ENCODE data around the gene CAPS.

DNA sequence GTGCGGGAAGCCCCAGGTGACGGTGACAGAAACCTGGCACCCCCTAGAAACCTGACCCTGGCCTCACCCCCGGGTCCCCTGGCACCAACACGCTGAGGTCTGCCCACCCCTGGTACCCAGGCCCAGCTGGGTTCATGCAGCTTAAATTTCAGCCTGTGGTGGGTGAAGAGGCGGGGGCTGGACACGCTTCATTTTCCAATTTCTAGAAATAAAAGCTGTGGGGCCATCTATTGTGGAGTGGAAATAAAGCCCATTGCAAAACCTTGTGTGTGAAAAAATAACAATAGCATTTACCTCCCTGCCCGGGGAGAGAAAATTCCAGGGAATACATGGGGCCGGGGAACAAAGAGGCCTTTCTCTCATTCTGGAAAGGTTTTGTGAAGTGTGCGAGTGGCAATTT is 36.2 kb upstream of the CAPS start:
- TF ChIP-seq, protein P1, sequence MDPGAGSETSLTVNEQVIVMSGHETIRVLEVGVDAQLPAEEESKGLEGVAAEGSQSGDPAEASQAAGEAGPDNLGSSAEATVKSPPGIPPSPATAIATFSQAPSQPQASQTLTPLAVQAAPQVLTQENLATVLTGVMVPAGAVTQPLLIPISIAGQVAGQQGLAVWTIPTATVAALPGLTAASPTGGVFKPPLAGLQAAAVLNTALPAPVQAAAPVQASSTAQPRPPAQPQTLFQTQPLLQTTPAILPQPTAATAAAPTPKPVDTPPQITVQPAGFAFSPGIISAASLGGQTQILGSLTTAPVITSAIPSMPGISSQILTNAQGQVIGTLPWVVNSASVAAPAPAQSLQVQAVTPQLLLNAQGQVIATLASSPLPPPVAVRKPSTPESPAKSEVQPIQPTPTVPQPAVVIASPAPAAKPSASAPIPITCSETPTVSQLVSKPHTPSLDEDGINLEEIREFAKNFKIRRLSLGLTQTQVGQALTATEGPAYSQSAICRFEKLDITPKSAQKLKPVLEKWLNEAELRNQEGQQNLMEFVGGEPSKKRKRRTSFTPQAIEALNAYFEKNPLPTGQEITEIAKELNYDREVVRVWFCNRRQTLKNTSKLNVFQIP (CRISPR knock-in tag; IDR thresholded peaks at IDR 0.05; ENCODE audit: borderline replicate concordance, low read depth): no peak
- TF ChIP-seq SNAI2 (CRISPR knock-in tag; IDR thresholded peaks at IDR 0.05) (no peak), ZC3H10 (CRISPR knock-in tag; IDR thresholded peaks at IDR 0.05) (no peak), GLIS3 (CRISPR knock-in tag; IDR thresholded peaks at IDR 0.05) (no peak), ESRRG (CRISPR knock-in tag; IDR thresholded peaks at IDR 0.05) (no peak), RARB (CRISPR knock-in tag; IDR thresholded peaks at IDR 0.05) (no peak), TCF4 (CRISPR knock-in tag; IDR thresholded peaks at IDR 0.05; ENCODE audit: borderline replicate concordance) (no peak), TOX (CRISPR knock-in tag; IDR thresholded peaks at IDR 0.05; ENCODE audit: borderline replicate concordance) (no peak), CSDC2 (CRISPR knock-in tag; IDR thresholded peaks at IDR 0.05) (no peak)
- TF ChIP-seq, protein P2, sequence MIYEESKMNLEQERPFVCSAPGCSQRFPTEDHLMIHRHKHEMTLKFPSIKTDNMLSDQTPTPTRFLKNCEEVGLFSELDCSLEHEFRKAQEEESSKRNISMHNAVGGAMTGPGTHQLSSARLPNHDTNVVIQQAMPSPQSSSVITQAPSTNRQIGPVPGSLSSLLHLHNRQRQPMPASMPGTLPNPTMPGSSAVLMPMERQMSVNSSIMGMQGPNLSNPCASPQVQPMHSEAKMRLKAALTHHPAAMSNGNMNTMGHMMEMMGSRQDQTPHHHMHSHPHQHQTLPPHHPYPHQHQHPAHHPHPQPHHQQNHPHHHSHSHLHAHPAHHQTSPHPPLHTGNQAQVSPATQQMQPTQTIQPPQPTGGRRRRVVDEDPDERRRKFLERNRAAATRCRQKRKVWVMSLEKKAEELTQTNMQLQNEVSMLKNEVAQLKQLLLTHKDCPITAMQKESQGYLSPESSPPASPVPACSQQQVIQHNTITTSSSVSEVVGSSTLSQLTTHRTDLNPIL (CRISPR knock-in tag; IDR thresholded peaks at IDR 0.05; ENCODE audit: low read depth): no peak
- TF ChIP-seq, protein P3, sequence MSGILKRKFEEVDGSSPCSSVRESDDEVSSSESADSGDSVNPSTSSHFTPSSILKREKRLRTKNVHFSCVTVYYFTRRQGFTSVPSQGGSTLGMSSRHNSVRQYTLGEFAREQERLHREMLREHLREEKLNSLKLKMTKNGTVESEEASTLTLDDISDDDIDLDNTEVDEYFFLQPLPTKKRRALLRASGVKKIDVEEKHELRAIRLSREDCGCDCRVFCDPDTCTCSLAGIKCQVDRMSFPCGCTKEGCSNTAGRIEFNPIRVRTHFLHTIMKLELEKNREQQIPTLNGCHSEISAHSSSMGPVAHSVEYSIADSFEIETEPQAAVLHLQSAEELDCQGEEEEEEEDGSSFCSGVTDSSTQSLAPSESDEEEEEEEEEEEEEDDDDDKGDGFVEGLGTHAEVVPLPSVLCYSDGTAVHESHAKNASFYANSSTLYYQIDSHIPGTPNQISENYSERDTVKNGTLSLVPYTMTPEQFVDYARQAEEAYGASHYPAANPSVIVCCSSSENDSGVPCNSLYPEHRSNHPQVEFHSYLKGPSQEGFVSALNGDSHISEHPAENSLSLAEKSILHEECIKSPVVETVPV (CRISPR knock-in tag; IDR thresholded peaks at IDR 0.05): no peak
- TF ChIP-seq, protein P4, sequence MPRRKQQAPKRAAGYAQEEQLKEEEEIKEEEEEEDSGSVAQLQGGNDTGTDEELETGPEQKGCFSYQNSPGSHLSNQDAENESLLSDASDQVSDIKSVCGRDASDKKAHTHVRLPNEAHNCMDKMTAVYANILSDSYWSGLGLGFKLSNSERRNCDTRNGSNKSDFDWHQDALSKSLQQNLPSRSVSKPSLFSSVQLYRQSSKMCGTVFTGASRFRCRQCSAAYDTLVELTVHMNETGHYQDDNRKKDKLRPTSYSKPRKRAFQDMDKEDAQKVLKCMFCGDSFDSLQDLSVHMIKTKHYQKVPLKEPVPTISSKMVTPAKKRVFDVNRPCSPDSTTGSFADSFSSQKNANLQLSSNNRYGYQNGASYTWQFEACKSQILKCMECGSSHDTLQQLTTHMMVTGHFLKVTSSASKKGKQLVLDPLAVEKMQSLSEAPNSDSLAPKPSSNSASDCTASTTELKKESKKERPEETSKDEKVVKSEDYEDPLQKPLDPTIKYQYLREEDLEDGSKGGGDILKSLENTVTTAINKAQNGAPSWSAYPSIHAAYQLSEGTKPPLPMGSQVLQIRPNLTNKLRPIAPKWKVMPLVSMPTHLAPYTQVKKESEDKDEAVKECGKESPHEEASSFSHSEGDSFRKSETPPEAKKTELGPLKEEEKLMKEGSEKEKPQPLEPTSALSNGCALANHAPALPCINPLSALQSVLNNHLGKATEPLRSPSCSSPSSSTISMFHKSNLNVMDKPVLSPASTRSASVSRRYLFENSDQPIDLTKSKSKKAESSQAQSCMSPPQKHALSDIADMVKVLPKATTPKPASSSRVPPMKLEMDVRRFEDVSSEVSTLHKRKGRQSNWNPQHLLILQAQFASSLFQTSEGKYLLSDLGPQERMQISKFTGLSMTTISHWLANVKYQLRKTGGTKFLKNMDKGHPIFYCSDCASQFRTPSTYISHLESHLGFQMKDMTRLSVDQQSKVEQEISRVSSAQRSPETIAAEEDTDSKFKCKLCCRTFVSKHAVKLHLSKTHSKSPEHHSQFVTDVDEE (CRISPR knock-in tag; IDR thresholded peaks at IDR 0.05): no peak
